Endothelial cell (in vitro differentiated cells): ENCODE data around the gene TUBB4A. TPM values are rescaled to one million over a fixed set of nuclear protein-coding genes. Genes with fewer than 3 reads are reported as not detected.

Experiments used
- DNase-seq: peaks from one replicate; pipeline ENCODE4 v3.0.0; 2021; ENCODE audit warnings: low spot score
- H3K27ac Mint-ChIP-seq: one replicate; pipeline ENCODE4 v1.8.0; 2021; ENCODE audit warnings: mixed read lengths, inconsistent platforms; ENCODE audit not compliant: unreplicated experiment
- H3K27me3 Mint-ChIP-seq: one replicate; pipeline ENCODE4 v1.8.0; 2021; ENCODE audit warnings: mild to moderate bottlenecking, moderate library complexity, mixed read lengths, inconsistent platforms; ENCODE audit not compliant: unreplicated experiment
- H3K36me3 Mint-ChIP-seq: one replicate; pipeline ENCODE4 v1.8.0; 2021; ENCODE audit warnings: mild to moderate bottlenecking, low read depth, mixed read lengths, inconsistent platforms; ENCODE audit not compliant: unreplicated experiment
- H3K4me1 Mint-ChIP-seq: one replicate; pipeline ENCODE4 v1.8.0; 2021; ENCODE audit warnings: mild to moderate bottlenecking, mixed read lengths, inconsistent platforms; ENCODE audit not compliant: unreplicated experiment
- H3K4me3 Mint-ChIP-seq: one replicate; pipeline ENCODE4 v1.8.0; 2021; ENCODE audit warnings: mild to moderate bottlenecking, mixed read lengths, inconsistent platforms; ENCODE audit not compliant: unreplicated experiment
- H3K9me3 Mint-ChIP-seq: one replicate; pipeline ENCODE4 v1.8.0; 2021; ENCODE audit warnings: mixed read lengths, inconsistent platforms; ENCODE audit not compliant: unreplicated experiment
- total RNA-seq: library from RNA; stranded (reverse); fragmentation: NEBNext Ultra II Directional; extraction: Animal tissue kit (Norgen Biotek cat#: 25700); gene quantifications from one replicate; pipeline ENCODE4 v1.2.1, GENCODE V29; 2021; ENCODE audit not compliant: unreplicated experiment
- TF ChIP-seq, protein P1 (sequence below): fragments of 200-600 bp; sonication (generic); IDR thresholded peaks from one replicate; pipeline ENCODE4 v1.5.0; 2021; ENCODE audit warnings: antibody characterized with exemption; ENCODE audit not compliant: unreplicated experiment

The TUBB4A gene
- total RNA-seq, 1 donor from 2014 or later: 0.21 TPM

DNA sequence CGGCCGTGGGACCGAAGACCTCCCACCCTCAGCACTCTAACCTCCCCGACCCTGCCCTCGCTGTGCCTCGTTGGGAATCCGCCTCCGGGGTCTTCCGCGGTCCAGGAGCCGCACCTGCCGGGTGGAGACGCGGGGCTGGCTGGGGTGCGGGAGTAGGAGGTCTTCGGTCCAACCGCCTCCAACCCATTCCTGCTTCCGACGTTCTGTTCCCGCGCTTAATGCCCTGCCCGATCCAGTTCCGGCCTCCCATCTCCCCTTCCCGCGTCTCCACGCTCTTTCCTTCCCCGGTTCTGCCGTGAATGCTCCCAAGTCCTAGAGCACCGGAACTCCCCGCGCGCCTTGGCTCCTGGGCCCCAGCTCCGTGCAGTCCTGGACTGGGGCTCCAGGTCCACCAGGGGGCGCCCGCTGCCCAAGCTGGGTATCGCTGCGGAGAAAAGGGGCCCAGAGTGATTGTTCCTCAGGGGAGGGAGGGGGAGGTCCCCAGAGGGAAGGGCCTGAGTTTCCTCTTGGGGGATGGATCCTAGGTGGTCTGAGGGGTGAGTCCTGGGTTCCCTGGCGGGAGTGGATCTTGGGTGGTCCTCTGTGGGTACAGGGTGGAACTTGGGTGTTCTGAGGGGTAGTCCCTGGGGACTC is 14.7 kb upstream of the TUBB4A start:
- Mint-ChIP-seq H3K27me3 (peaks cover 8% of the 10 kb centered on the region), H3K36me3 (peaks cover 9% of the 10 kb centered on the region), H3K27ac (peak overlapping the region; percentile 72), H3K4me1 (peaks cover 19% of the 10 kb centered on the region), H3K9me3 (no peaks in the 10 kb centered on the region), H3K4me3 (peak overlapping the region; percentile 94)
- TF ChIP-seq, protein P1, sequence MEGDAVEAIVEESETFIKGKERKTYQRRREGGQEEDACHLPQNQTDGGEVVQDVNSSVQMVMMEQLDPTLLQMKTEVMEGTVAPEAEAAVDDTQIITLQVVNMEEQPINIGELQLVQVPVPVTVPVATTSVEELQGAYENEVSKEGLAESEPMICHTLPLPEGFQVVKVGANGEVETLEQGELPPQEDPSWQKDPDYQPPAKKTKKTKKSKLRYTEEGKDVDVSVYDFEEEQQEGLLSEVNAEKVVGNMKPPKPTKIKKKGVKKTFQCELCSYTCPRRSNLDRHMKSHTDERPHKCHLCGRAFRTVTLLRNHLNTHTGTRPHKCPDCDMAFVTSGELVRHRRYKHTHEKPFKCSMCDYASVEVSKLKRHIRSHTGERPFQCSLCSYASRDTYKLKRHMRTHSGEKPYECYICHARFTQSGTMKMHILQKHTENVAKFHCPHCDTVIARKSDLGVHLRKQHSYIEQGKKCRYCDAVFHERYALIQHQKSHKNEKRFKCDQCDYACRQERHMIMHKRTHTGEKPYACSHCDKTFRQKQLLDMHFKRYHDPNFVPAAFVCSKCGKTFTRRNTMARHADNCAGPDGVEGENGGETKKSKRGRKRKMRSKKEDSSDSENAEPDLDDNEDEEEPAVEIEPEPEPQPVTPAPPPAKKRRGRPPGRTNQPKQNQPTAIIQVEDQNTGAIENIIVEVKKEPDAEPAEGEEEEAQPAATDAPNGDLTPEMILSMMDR: peak; percentile 91
- peak; percentile 94 for DNase-seq

DNA sequence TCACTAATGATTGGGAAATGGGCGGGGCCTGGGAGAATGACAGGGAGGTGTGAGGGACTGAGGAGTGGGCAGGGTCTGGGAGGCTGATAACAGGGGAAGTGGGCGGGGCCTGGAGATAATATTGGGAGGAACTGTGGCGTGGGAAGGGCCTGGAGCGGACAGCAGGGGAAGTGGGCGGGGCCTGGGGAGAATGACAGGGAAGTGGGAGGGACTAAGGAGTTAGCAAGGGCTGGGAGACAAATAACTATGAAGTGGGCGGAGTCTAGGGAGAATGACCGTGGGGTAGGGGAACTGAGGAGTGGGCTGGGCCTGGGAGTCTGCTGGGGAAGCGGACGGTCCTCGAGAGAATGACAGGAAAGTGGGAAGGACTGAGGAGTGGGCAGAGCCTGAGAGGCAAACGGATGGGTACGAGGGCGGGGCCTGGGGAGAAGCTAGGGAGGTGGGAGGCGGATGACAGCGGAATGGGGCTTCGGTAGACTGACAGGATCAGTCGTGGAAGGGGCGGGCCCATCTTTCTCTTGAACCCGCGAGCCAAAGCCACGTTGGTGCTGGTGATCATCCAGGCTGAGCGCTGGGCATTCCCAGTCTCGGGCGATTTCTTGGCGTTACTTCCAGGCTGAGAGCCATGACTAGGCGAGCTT is 14.0 kb upstream of the TUBB4A start:
- peaks cover 9% of the 10 kb centered on the region for H3K36me3 Mint-ChIP-seq
- peaks cover 8% of the 10 kb centered on the region for H3K27me3 Mint-ChIP-seq
- TF ChIP-seq, protein P1: no peak
- DNase-seq: peak; percentile 88
- H3K4me1 Mint-ChIP-seq: peaks cover 19% of the 10 kb centered on the region
- H3K9me3 Mint-ChIP-seq: no peaks in the 10 kb centered on the region
- peak overlapping the region; percentile 94 for H3K4me3 Mint-ChIP-seq
- peak overlapping the region; percentile 67 for H3K27ac Mint-ChIP-seq

DNA sequence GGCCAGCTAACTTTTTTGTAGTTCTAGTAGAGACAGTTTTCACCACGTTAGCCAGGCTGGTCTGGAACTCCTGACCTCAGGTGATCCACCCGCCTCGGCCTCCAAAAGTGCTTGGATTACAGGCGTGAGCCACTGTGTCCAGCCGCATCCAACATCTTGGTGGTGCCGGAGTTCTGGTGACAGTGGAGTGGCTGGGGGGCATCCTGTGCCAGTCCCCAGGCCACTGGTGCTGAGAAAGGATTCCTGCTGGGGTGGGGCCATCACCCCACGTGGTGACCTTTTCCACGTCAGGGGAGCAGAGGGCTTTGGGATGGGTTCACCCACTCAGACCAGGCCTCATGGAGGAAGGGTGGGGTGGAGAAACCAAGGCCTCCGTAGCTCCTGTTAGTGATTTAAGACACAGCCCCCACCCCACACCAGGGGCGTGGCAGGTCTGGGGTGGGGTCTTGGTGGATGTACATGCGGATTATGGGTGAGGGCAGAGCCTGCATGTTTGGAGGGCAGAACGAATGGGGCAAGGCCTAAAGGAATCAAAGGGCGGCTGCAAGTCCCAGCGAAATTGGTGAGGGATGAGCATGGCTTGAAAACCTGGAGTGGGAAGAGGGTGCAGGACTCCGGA is 12.9 kb upstream of the TUBB4A start:
- no peak overlapping the region for H3K4me3 Mint-ChIP-seq
- no peak overlapping the region for H3K27ac Mint-ChIP-seq
- peaks cover 19% of the 10 kb centered on the region for H3K4me1 Mint-ChIP-seq
- H3K9me3 Mint-ChIP-seq: no peaks in the 10 kb centered on the region
- no peak for DNase-seq
- H3K36me3 Mint-ChIP-seq: peaks cover 9% of the 10 kb centered on the region
- TF ChIP-seq, protein P1: no peak
- peaks cover 8% of the 10 kb centered on the region for H3K27me3 Mint-ChIP-seq

DNA sequence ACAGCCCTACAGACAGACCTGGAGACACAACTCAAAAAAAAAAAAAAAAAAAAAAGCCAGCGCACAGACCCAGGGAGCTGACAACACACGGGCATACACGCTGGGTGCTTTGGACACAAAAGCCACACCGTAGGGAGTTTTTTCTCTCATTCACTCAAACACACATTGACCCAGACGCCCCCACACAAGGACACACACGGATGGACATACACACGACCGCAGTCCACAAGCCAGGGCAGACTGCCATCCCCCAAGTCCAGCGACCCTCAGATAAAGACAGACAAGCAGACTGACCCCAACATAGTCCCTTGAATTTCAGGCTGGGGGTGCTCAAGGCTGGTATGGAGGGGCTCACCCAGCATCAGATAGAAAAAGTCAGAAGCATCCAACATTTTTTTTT is 12.0 kb upstream of the TUBB4A start:
- H3K4me3 Mint-ChIP-seq: no peak overlapping the region
- TF ChIP-seq, protein P1: no peak
- H3K36me3 Mint-ChIP-seq: peaks cover 9% of the 10 kb centered on the region
- peaks cover 19% of the 10 kb centered on the region for H3K4me1 Mint-ChIP-seq
- no peak overlapping the region for H3K27ac Mint-ChIP-seq
- no peaks in the 10 kb centered on the region for H3K9me3 Mint-ChIP-seq
- peaks cover 8% of the 10 kb centered on the region for H3K27me3 Mint-ChIP-seq
- no peak for DNase-seq

DNA sequence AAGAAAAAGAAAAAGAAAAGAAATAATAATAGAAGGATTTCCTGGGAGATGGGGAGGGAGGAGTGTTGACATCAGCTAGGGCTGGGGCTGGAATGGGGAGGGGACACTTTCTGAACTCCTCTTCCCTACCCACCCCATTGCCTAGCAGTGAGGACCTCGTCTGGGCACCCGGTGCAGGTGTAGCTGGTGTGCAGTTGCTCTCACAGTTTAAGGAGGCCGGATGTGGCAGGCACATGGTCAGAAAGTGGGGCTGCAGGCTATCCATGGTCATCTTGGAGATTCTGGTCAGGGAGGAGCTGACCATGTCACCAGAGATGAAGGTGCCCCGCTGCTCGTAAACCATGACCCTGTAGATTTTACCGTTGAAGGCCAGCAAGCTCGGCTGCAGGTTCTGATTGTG is 8.5 kb upstream of the TUBB4A start:
- H3K9me3 Mint-ChIP-seq: no peaks in the 10 kb centered on the region
- H3K4me3 Mint-ChIP-seq: no peak overlapping the region
- H3K27me3 Mint-ChIP-seq: peaks cover 2% of the 10 kb centered on the region
- TF ChIP-seq, protein P1: no peak
- no peak overlapping the region for H3K27ac Mint-ChIP-seq
- no peaks in the 10 kb centered on the region for H3K4me1 Mint-ChIP-seq
- DNase-seq: no peak
- no peaks in the 10 kb centered on the region for H3K36me3 Mint-ChIP-seq
